H7 (cell line): Measurements from ENCODE around the gene UNKL. TPM values are rescaled to one million over a fixed set of nuclear protein-coding genes. Genes with fewer than 3 reads are reported as not detected.

ENCODE experiments used
- DNase-seq: peaks from one replicate; pipeline ENCODE4 v3.0.0; 2012
- H3K27me3 ChIP-seq: 2 replicates; pipeline ENCODE4 v1.6.0; 2011; ENCODE audit warnings: mild to moderate bottlenecking, low read length; ENCODE audit not compliant: control insufficient read depth, insufficient read depth
- H3K36me3 ChIP-seq: replicated peaks from 2 replicates; pipeline ENCODE4 v1.5.1; 2011; ENCODE audit warnings: low read length; ENCODE audit not compliant: control insufficient read depth, insufficient read depth
- H3K4me3 ChIP-seq: 2 replicates; pipeline ENCODE4 v1.5.1; 2011; ENCODE audit warnings: low read depth, mild to moderate bottlenecking, control low read depth, low read length, moderate library complexity; ENCODE audit not compliant: insufficient read depth
- total RNA-seq: library from RNA; depleted of rRNA; stranded (reverse); fragments of >200 nt; shearing (Covaris generic); gene quantifications from 2 replicates; pipeline ENCODE4 v1.2.3, GENCODE V29; 2014

Gene UNKL
- total RNA-seq, 1 experiment from 2014 or later, result 22.0 TPM

GRCh38 chr16:1390239-1390779, 24.2 kb downstream of the UNKL start:
- Histone ChIP-seq H3K27me3 (no peaks in the 10 kb centered on the region), H3K4me3 (no peak overlapping the region), H3K36me3 (peaks cover 3% of the 10 kb centered on the region)
- no peak for DNase-seq

- Histone ChIP-seq H3K27me3 (no peaks in the 10 kb centered on the region), H3K4me3 (no peak overlapping the region), H3K36me3 (peaks cover 3% of the 10 kb centered on the region)
- DNase-seq, result no peak
These were observed 24.7 kb downstream of the UNKL start for GRCh38 chr16:1389762-1390161.

GRCh38 chr16:1387331-1387730, 27.2 kb downstream of the UNKL start:
- Histone ChIP-seq H3K36me3 (peaks cover 3% of the 10 kb centered on the region), H3K4me3 (no peak overlapping the region), H3K27me3 (no peaks in the 10 kb centered on the region)
- DNase-seq, result no peak

GRCh38 chr16:1385232-1385631, 29.3 kb downstream of the UNKL start:
- no peak for DNase-seq
- Histone ChIP-seq H3K4me3 (no peak overlapping the region), H3K36me3 (no peaks in the 10 kb centered on the region; the same call in 1 of the 2 replicates), H3K27me3 (no peaks in the 10 kb centered on the region)

GRCh38 chr16:1383556-1383955, 30.9 kb downstream of the UNKL start:
- Histone ChIP-seq H3K4me3 (no peak overlapping the region), H3K36me3 (no peaks in the 10 kb centered on the region; the same call in 1 of the 2 replicates), H3K27me3 (no peaks in the 10 kb centered on the region)
- DNase-seq, result no peak

- Histone ChIP-seq H3K27me3 (no peaks in the 10 kb centered on the region), H3K4me3 (no peak overlapping the region), H3K36me3 (no peaks in the 10 kb centered on the region; the same call in 1 of the 2 replicates)
- DNase-seq, result no peak
These were observed 32.7 kb downstream of the UNKL start for GRCh38 chr16:1381612-1382406.

GRCh38 chr16:1380195-1380594, 34.3 kb downstream of the UNKL start:
- Histone ChIP-seq H3K4me3 (peak overlapping the region; percentile 59; the same call in 1 of the 2 replicates), H3K27me3 (no peaks in the 10 kb centered on the region), H3K36me3 (no peaks in the 10 kb centered on the region; the same call in 1 of the 2 replicates)
- DNase-seq, result no peak

- DNase-seq, result peak; percentile 99
- no peaks in the 10 kb centered on the region; the same call in none of the 2 replicates for H3K36me3 ChIP-seq
- no peaks in the 10 kb centered on the region for H3K27me3 ChIP-seq
- H3K4me3 ChIP-seq, result peak overlapping the region; percentile 84
These were observed 35.0 kb downstream of the UNKL start for GRCh38 chr16:1379304-1380076.

- DNase-seq, result no peak
- H3K4me3 ChIP-seq, result peak overlapping the region; percentile 84
These were observed 35.6 kb downstream of the UNKL start for GRCh38 chr16:1378804-1379303.

GRCh38 chr16:1378087-1378803, 36.3 kb downstream of the UNKL start:
- no peaks in the 10 kb centered on the region for H3K27me3 ChIP-seq
- H3K36me3 ChIP-seq, result no peaks in the 10 kb centered on the region; the same call in none of the 2 replicates
- DNase-seq, result no peak
- H3K4me3 ChIP-seq, result peak overlapping the region; percentile 84

More at GRCh38 chr16:1378804-1379303, 35.6 kb downstream of the UNKL start:
- Histone ChIP-seq H3K36me3 (no peaks in the 10 kb centered on the region; the same call in none of the 2 replicates), H3K27me3 (no peaks in the 10 kb centered on the region)

GRCh38 chr16:1377406-1378010, 37.0 kb downstream of the UNKL start:
- no peak overlapping the region for H3K4me3 ChIP-seq
- DNase-seq, result no peak
- no peaks in the 10 kb centered on the region; the same call in none of the 2 replicates for H3K36me3 ChIP-seq
- no peaks in the 10 kb centered on the region for H3K27me3 ChIP-seq

- Histone ChIP-seq H3K27me3 (no peaks in the 10 kb centered on the region), H3K36me3 (no peaks in the 10 kb centered on the region; the same call in none of the 2 replicates), H3K4me3 (no peak overlapping the region)
- DNase-seq, result no peak
These were observed 38.6 kb downstream of the UNKL start for GRCh38 chr16:1375741-1376410.

GRCh38 chr16:1375298-1375640, 39.2 kb downstream of the UNKL start:
- H3K4me3 ChIP-seq, result no peak overlapping the region
- H3K27me3 ChIP-seq, result no peaks in the 10 kb centered on the region
- no peak for DNase-seq
- H3K36me3 ChIP-seq, result no peaks in the 10 kb centered on the region; the same call in none of the 2 replicates
